Body of pancreas (tissue), 4 donors: Measurements from ENCODE around the gene PLK2. TPM values are rescaled to one million over a fixed set of nuclear protein-coding genes. Genes with fewer than 3 reads are reported as not detected.

Experiments used
- ATAC-seq: fragments of 150-250 bp; one replicate; pipeline ENCODE4 v1.9.1; 2016
- DNase-seq, 4 donors: peaks; one replicate each; pipeline ENCODE4 v3.0.0-alpha.2; 2019
- H3K27ac ChIP-seq, 4 donors: fragments of 200-600 bp; sonication (generic); 1 replicate in 3 of 4; 2 replicates in 1 of 4; pipeline versions ENCODE4 v1.5.1 to v1.6.1; 2016 to 2019; ENCODE audit warnings: mild to moderate bottlenecking in 1 of 4, mixed read lengths in 1 of 4, moderate library complexity in 1 of 4
- H3K27me3 ChIP-seq, 2 donors: fragments of 200-600 bp; sonication (generic); one replicate each; pipeline ENCODE4 v1.6.0; 2016; ENCODE audit warnings: mild to moderate bottlenecking in 1 of 2
- H3K36me3 ChIP-seq, 2 donors: fragments of 200-600 bp; sonication (generic); replicated peaks in 1 of 2; 2 replicates each; pipeline ENCODE4 v1.5.1; 2016; ENCODE audit warnings: low read depth in 2 of 2; ENCODE audit not compliant: insufficient read depth in 1 of 2
- H3K4me1 ChIP-seq: fragments of 200-600 bp; sonication (generic); one replicate; pipeline ENCODE4 v1.6.0; 2016
- H3K4me3 ChIP-seq, 2 donors: fragments of 200-600 bp; sonication (generic); 1 replicate in 1 of 2; 2 replicates in 1 of 2; pipeline ENCODE4 v1.5.1; 2016 to 2019
- H3K9me3 ChIP-seq, 3 donors: fragments of 200-600 bp; sonication (generic); 1 replicate in 2 of 3; 2 replicates in 1 of 3; pipeline ENCODE4 v1.5.1; 2016
- CTCF ChIP-seq, 7 experiments: fragments of 450-650 bp in 4 of 7; fragments of 200-600 bp in 3 of 7; sonication (generic) in 3 of 7; IDR thresholded peaks; one replicate each; pipeline ENCODE4 v1.5.1; 2016 to 2019; ENCODE audit warnings: antibody characterized with exemption in 7 of 7
- POLR2A ChIP-seq, 3 donors: fragments of 450-650 bp; IDR thresholded peaks; one replicate each; pipeline ENCODE4 v1.6.1; 2016; ENCODE audit warnings: antibody characterized with exemption in 3 of 3, mild to moderate bottlenecking in 2 of 3
- WGBS, 2 donors: methylation state at CpG; one replicate each; pipeline ENCODE4 v1.1.5; 2017; 5-methylcytosine and 5-hydroxymethylcytosine counted together
- intact Hi-C: fragments of 100-400 bp; cut with DNase I; formaldehyde crosslinking; loops from one replicate; pipeline ENCODE4 v1.15.1; 2023
- total RNA-seq, 2 donors: library from RNA; depleted of rRNA; stranded (reverse); fragments of >200 nt; gene quantifications; one replicate each; pipeline ENCODE4 v1.1.0, GENCODE V29; 2016

PLK2 gene
- total RNA-seq, 2 donors from 2014 or later: 24.4 to 30.7 TPM

- 65 to 84% methylated on average over 2 of the region's 2 CpGs for WGBS, 2 donors
- ATAC-seq (no peak), DNase-seq (no peak)
- H3K4me3 ChIP-seq: no peak overlapping the region
- TF ChIP-seq POLR2A (IDR thresholded peaks at IDR 0.05) (no peak), CTCF (IDR thresholded peaks at IDR 0.05) (no peak)
- no peaks in the 10 kb centered on the region for H3K36me3 ChIP-seq
- no peaks in the 10 kb centered on the region for H3K27me3 ChIP-seq
- intact Hi-C loops: no loop called here
- no peaks in the 10 kb centered on the region for H3K4me1 ChIP-seq
- no peak overlapping the region for H3K27ac ChIP-seq
- H3K9me3 ChIP-seq: no peaks in the 10 kb centered on the region
Measured at GRCh38 chr5:58431832-58432231, 28.1 kb downstream of the PLK2 start.

GRCh38 chr5:58412932-58413331 is 47.0 kb downstream of the PLK2 start:
- DNase-seq (no peak), ATAC-seq (no peak)
- no peaks in the 10 kb centered on the region for H3K4me1 ChIP-seq
- H3K27ac ChIP-seq: no peak overlapping the region
- no peak for TF ChIP-seq POLR2A (IDR thresholded peaks at IDR 0.05)
- TF ChIP-seq CTCF (IDR thresholded peaks at IDR 0.05): no peak
- no peaks in the 10 kb centered on the region for H3K36me3 ChIP-seq
- H3K9me3 ChIP-seq: no peaks in the 10 kb centered on the region
- H3K4me3 ChIP-seq: no peak overlapping the region
- 82 to 96% methylated on average over 1 of the region's 1 CpG for WGBS, 2 donors
- intact Hi-C loops: no loop called here
- H3K27me3 ChIP-seq: no peaks in the 10 kb centered on the region

- Histone ChIP-seq H3K4me1 (no peaks in the 10 kb centered on the region), H3K27me3 (no peaks in the 10 kb centered on the region), H3K36me3 (no peaks in the 10 kb centered on the region), H3K27ac (no peak overlapping the region), H3K9me3 (no peaks in the 10 kb centered on the region), H3K4me3 (no peak overlapping the region)
- TF ChIP-seq POLR2A (IDR thresholded peaks at IDR 0.05) (no peak), CTCF (IDR thresholded peaks at IDR 0.05) (no peak)
- DNase-seq: no peak
- no peak for ATAC-seq
- intact Hi-C loops: no loop called here
- WGBS, 2 donors: 78 to 90% methylated on average over 2 of the region's 2 CpGs
Measured at GRCh38 chr5:58412081-58412480, 47.8 kb downstream of the PLK2 start.

GRCh38 chr5:58411372-58411771 is 48.5 kb downstream of the PLK2 start:
- Histone ChIP-seq H3K4me3 (no peak overlapping the region), H3K36me3 (no peaks in the 10 kb centered on the region), H3K4me1 (no peaks in the 10 kb centered on the region), H3K27me3 (no peaks in the 10 kb centered on the region), H3K9me3 (no peaks in the 10 kb centered on the region), H3K27ac (no peak overlapping the region)
- TF ChIP-seq POLR2A (IDR thresholded peaks at IDR 0.05) (no peak), CTCF (IDR thresholded peaks at IDR 0.05) (no peak)
- no peak for ATAC-seq
- WGBS, 2 donors: 63 to 75% methylated on average over 1 of the region's 1 CpG
- intact Hi-C loops: no loop called here
- no peak for DNase-seq

DNA sequence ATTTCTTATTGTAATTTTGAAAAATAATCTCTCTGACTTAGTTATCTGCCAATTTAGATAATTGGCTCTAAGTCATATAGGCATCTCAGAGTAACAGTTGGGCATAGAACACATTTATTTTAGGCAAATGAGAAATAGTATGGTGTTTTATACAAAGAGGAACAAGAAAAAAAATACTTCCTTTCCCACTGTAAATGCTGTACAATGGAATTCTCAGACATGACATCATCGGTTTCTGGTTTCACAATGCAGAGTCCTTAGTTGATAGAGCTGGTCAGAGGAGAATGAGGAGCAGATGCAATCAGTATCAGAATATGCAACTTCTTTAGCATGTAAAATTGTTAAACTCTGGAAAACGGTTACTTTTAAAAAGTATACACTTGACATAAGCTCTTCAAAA is 49.4 kb downstream of the PLK2 start:
- no peaks in the 10 kb centered on the region for H3K4me1 ChIP-seq
- no peak for TF ChIP-seq POLR2A (IDR thresholded peaks at IDR 0.05)
- no peak for TF ChIP-seq CTCF (IDR thresholded peaks at IDR 0.05)
- no peaks in the 10 kb centered on the region for H3K36me3 ChIP-seq
- ATAC-seq (no peak), DNase-seq (peak in 1 of 4 donors; percentile 33)
- H3K27me3 ChIP-seq: no peaks in the 10 kb centered on the region
- intact Hi-C loops: no loop called here
- no peak overlapping the region for H3K27ac ChIP-seq
- no peaks in the 10 kb centered on the region for H3K9me3 ChIP-seq
- 75 to 86% methylated on average over 2 of the region's 2 CpGs for WGBS, 2 donors
- no peak overlapping the region for H3K4me3 ChIP-seq
